Brain microvascular endothelial cell (primary cell): ENCODE results near the gene PRSS33.
A peak's percentile ranks its signal among the peaks of the same experiment; 100 is the strongest.

Experiments used
- DNase-seq: peaks from one replicate; pipeline ENCODE4 v3.0.0-alpha.2; 2020
- H3K27ac ChIP-seq: fragments of 250-450 bp; sonication (Bioruptor Pico); 2 replicates; pipeline ENCODE4 v1.5.1; 2020; ENCODE audit warnings: mild to moderate bottlenecking, moderate library complexity
- H3K27me3 ChIP-seq: fragments of 250-450 bp; sonication (Bioruptor Pico); replicated peaks from 2 replicates; pipeline ENCODE4 v1.5.1; 2020; ENCODE audit warnings: mild to moderate bottlenecking
- H3K36me3 ChIP-seq: fragments of 250-450 bp; sonication (Bioruptor Pico); replicated peaks from 2 replicates; pipeline ENCODE4 v1.5.1; 2020; ENCODE audit warnings: mild to moderate bottlenecking
- H3K4me3 ChIP-seq: 2 replicates; pipeline ENCODE4 v1.5.1; 2011; ENCODE audit warnings: low read depth, mild to moderate bottlenecking, control low read depth, low read length, moderate library complexity
- CTCF ChIP-seq: IDR thresholded peaks from 2 replicates; pipeline ENCODE4 v1.5.1; 2011; ENCODE audit warnings: low read depth, mild to moderate bottlenecking, moderate library complexity, low read length, control low read depth, inconsistent platforms; ENCODE audit errors: missing control alignments
- in situ Hi-C: cut with HindIII; loops from 2 replicates; pipeline ENCODE4 v1.10.0; 2017; ENCODE audit warnings: low sequenced_read_pairs, low pct_ligation_motif_present

Gene PRSS33

GRCh38 chr16:2776500-2777139 is 10.7 kb downstream of the PRSS33 start:
- in situ Hi-C loops, result no loop called here
- TF ChIP-seq CTCF, result no peak
- H3K4me3 ChIP-seq, result peak overlapping the region; percentile 89
- peaks cover 28% of the 10 kb centered on the region for H3K36me3 ChIP-seq
- DNase-seq, result no peak
- H3K27ac ChIP-seq, result peak overlapping the region; percentile 70
- H3K27me3 ChIP-seq, result no peaks in the 10 kb centered on the region

GRCh38 chr16:2775765-2776499 is 11.4 kb downstream of the PRSS33 start:
- no peak for DNase-seq
- H3K27ac ChIP-seq, result no peak overlapping the region
- in situ Hi-C loops, result no loop called here
- peak overlapping the region; percentile 89 for H3K4me3 ChIP-seq
- no peaks in the 10 kb centered on the region for H3K27me3 ChIP-seq
- H3K36me3 ChIP-seq, result peaks cover 34% of the 10 kb centered on the region
- TF ChIP-seq CTCF, result no peak

DNA sequence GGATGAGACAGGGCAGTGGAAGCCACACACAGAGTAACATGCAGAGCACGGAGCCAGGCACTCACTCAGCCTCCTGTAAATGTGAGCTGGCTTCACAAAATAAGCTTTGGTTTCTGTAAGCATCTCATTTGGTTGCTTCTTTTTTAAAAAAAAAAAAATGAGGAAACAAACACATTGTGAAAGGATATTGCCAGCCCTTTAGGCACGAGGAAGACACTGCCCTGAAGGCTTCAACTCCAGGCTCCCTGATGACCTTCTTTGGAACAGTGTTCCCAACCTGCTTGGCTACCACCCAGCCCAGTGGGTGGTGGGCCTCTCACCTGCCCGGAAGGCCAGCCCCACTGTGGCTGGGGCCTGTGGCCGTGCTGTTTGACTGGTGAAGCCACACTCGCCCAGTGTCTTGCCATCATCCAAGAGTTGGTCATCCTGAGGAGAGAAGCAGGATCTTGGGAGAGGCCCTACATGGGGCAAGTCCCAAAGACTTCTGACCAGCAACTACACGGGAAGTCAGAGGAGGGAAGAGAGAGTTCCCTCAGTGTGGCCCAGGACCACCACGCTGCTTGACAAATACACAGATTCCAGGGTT is 12.1 kb downstream of the PRSS33 start:
- H3K36me3 ChIP-seq, result peaks cover 39% of the 10 kb centered on the region

GRCh38 chr16:2774161-2774891 is 13.0 kb downstream of the PRSS33 start:
- TF ChIP-seq CTCF, result no peak
- in situ Hi-C loops, result no loop called here
- Histone ChIP-seq H3K4me3 (no peak overlapping the region), H3K27me3 (no peaks in the 10 kb centered on the region), H3K36me3 (peaks cover 48% of the 10 kb centered on the region), H3K27ac (no peak overlapping the region)
- DNase-seq, result no peak

More for the DNA sequence above, 12.1 kb downstream of the PRSS33 start:
- no peak for TF ChIP-seq CTCF
- DNase-seq, result no peak
- no peak overlapping the region for H3K4me3 ChIP-seq
- no peak overlapping the region for H3K27ac ChIP-seq
- in situ Hi-C loops, result no loop called here
- no peaks in the 10 kb centered on the region for H3K27me3 ChIP-seq

DNA sequence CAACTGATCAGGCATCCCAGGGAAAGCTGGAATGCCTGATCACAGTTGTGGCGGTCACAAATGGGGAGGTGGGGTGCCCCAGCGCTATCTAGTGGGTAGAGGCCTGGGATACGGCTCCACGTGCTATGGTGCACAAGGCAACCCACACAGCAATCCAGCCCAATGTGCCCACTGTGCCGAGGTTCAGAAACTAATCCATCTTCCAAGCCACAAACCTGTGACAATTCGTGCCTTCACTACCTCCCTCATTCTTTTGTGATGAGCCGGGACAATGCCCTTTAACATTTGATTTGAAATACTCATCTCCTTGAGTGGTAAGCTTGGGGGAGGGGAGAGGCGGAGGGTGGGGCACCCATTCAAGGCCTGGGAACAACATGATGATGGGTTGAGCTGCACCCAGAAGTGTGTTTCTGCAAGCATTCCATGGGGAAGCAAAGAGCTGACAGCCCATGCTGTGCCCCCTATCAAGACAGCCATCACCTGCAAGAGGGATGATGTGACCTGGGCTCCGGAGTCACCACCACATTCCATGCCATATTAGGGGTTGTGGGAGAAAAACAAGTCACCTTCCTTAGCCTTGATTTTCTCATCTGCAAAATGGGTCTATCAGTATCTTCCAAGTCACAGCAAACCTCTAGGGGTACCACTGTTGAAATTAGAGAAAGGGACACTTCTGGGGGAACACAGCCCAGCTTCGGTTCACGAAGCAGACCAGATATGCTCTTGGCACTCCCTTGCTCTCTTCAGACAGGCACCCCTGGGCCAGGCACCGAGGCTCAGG is 14.0 kb downstream of the PRSS33 start:
- no peak for TF ChIP-seq CTCF
- no peak overlapping the region for H3K4me3 ChIP-seq
- H3K36me3 ChIP-seq, result peaks cover 58% of the 10 kb centered on the region
- no peak for DNase-seq
- in situ Hi-C loops, result no loop called here
- no peak overlapping the region for H3K27ac ChIP-seq
- no peaks in the 10 kb centered on the region for H3K27me3 ChIP-seq
